C4-2B (cell line): ENCODE data around the gene DNMT1.

Source experiments
- ZFX ChIP-seq: fragments of 450-650 bp; IDR thresholded peaks from 2 replicates; pipeline ENCODE4 v1.6.1; 2017
- TF ChIP-seq, protein P1 (sequence below): fragments of 450-650 bp; conservative IDR thresholded peaks from 2 replicates; pipeline ENCODE4 v1.5.1; 2017; ENCODE audit warnings: mild to moderate bottlenecking

DNA sequence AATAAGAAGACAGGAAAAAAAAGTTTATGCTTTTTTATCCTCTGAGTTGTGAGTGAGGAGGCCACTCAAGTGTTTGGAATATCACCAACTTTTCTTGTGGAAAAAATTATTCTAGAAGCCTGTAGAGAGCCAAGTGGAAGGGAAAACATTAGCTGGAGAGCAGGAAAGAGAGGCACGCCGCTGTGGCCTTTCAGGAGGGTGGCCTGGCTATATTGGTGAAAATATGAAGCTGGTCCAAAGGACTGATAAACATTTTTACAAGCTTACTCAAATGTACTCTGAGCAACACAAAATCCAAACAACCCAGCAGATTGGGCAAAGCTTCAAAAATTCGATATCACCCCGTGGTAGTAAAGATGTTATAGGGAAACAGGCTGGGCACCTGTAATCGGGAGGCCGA lies 72.7 kb downstream of the DNMT1 start:
- TF ChIP-seq, protein P1, sequence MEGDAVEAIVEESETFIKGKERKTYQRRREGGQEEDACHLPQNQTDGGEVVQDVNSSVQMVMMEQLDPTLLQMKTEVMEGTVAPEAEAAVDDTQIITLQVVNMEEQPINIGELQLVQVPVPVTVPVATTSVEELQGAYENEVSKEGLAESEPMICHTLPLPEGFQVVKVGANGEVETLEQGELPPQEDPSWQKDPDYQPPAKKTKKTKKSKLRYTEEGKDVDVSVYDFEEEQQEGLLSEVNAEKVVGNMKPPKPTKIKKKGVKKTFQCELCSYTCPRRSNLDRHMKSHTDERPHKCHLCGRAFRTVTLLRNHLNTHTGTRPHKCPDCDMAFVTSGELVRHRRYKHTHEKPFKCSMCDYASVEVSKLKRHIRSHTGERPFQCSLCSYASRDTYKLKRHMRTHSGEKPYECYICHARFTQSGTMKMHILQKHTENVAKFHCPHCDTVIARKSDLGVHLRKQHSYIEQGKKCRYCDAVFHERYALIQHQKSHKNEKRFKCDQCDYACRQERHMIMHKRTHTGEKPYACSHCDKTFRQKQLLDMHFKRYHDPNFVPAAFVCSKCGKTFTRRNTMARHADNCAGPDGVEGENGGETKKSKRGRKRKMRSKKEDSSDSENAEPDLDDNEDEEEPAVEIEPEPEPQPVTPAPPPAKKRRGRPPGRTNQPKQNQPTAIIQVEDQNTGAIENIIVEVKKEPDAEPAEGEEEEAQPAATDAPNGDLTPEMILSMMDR: no peak
- TF ChIP-seq ZFX: no peak
